Glutamatergic neuron (in vitro differentiated cells): ENCODE measurements around the gene ARF6. TPM values are rescaled to one million over a fixed set of nuclear protein-coding genes. Genes with fewer than 3 reads are reported as not detected.
A peak's percentile ranks its signal among the peaks of the same experiment; 100 is the strongest.

ENCODE experiments used
- DNase-seq: peaks from one replicate; pipeline ENCODE4 v3.0.0; 2022
- H3K27ac Mint-ChIP-seq: one replicate; pipeline ENCODE4 v1.8.0; 2020; ENCODE audit warnings: mild to moderate bottlenecking, mixed read lengths, inconsistent platforms; ENCODE audit not compliant: unreplicated experiment
- H3K27me3 Mint-ChIP-seq: one replicate; pipeline ENCODE4 v1.8.0; 2020; ENCODE audit warnings: mild to moderate bottlenecking, moderate library complexity, mixed read lengths, inconsistent platforms; ENCODE audit not compliant: unreplicated experiment
- H3K36me3 Mint-ChIP-seq: one replicate; pipeline ENCODE4 v1.8.0; 2020; ENCODE audit warnings: mild to moderate bottlenecking, mixed read lengths, inconsistent platforms; ENCODE audit not compliant: unreplicated experiment
- H3K4me1 Mint-ChIP-seq: one replicate; pipeline ENCODE4 v1.8.0; 2020; ENCODE audit warnings: mild to moderate bottlenecking, low read depth, mixed read lengths, inconsistent platforms; ENCODE audit not compliant: unreplicated experiment
- H3K4me3 Mint-ChIP-seq: one replicate; pipeline ENCODE4 v1.8.0; 2020; ENCODE audit warnings: mild to moderate bottlenecking, mixed read lengths, inconsistent platforms; ENCODE audit not compliant: unreplicated experiment
- H3K9me3 Mint-ChIP-seq: one replicate; pipeline ENCODE4 v1.8.0; 2020; ENCODE audit warnings: mild to moderate bottlenecking, moderate library complexity, mixed read lengths, inconsistent platforms; ENCODE audit not compliant: unreplicated experiment
- CTCF ChIP-seq: fragments of 200-600 bp; sonication (generic); IDR thresholded peaks from one replicate; pipeline ENCODE4 v1.5.0; 2021; ENCODE audit not compliant: partially characterized antibody, unreplicated experiment
- total RNA-seq: library from RNA; stranded (reverse); fragmentation: NEBNext Ultra II Directional; extraction: Animal tissue kit (Norgen Biotek cat#: 25700); gene quantifications from one replicate; pipeline ENCODE4 v1.2.1, GENCODE V29; 2021; ENCODE audit not compliant: unreplicated experiment

Gene ARF6
- total RNA-seq, 1 donor from 2014 or later, result 38.8 TPM

DNA sequence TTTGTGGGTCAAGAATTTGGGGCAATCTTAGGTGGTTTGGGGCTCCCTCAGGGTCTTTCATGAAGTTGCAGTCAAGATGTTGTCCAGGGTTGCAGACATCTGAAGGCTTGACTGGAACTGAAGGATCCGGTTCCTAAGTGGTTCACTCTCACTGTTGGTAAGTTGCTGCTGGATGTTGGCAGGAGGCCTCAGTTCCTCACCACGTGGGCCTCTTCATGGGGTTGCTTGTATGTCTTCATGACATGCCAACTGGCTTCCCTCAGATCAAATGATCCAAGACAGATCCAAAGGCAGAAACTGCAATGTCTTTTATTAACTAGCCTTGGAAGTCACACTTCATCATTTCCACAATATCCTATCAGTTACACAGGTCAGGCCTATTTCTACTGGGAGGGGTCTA lies 49.2 kb downstream of the ARF6 start:
- no peak for TF ChIP-seq CTCF
- no peak for DNase-seq
- Mint-ChIP-seq H3K4me1 (peaks cover 11% of the 10 kb centered on the region), H3K4me3 (no peak overlapping the region), H3K9me3 (peaks cover 3% of the 10 kb centered on the region), H3K27me3 (peaks cover 3% of the 10 kb centered on the region), H3K27ac (no peak overlapping the region), H3K36me3 (peaks cover 8% of the 10 kb centered on the region)

DNA sequence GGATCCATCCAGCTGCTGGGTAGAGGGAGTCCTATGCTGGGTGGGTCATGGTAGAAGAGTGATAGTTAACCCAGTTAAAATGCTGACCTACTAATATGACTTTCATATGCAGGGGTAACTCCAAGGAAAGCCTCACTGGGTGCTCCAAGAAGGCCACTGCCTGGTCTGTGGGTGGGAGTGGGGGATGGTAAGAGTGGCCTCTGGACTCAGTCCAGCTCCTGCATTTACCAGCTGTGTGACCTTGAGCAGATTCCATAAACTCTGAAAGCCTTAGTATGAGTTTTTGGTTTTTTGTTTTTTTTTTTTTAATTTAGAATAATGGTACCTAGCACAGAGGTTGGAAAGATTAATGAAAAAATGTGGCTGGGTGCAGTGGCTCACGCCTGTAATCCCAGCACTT lies 51.6 kb downstream of the ARF6 start:
- H3K36me3 Mint-ChIP-seq, result peaks cover under 1% of the 10 kb centered on the region
- H3K27ac Mint-ChIP-seq, result no peak overlapping the region
- peaks cover 11% of the 10 kb centered on the region for H3K4me1 Mint-ChIP-seq
- no peak for DNase-seq
- H3K9me3 Mint-ChIP-seq, result no peaks in the 10 kb centered on the region
- no peak for TF ChIP-seq CTCF
- no peak overlapping the region for H3K4me3 Mint-ChIP-seq
- no peaks in the 10 kb centered on the region for H3K27me3 Mint-ChIP-seq

GRCh38 chr14:49945448-49946319 lies 52.8 kb downstream of the ARF6 start:
- Mint-ChIP-seq H3K4me3 (peak overlapping the region; percentile 8), H3K9me3 (no peaks in the 10 kb centered on the region), H3K27me3 (no peaks in the 10 kb centered on the region), H3K36me3 (no peaks in the 10 kb centered on the region), H3K4me1 (peaks cover 11% of the 10 kb centered on the region), H3K27ac (peak overlapping the region; percentile 52)
- TF ChIP-seq CTCF, result no peak
- DNase-seq, result no peak

Other genes starting within 250 kb of the ARF6 start
- gene POLE2, start 204.9 kb upstream of the ARF6 start, total RNA-seq, result 2.4 TPM
- 0.98 TPM for gene KLHDC1, start 200.0 kb upstream of the ARF6 start, total RNA-seq
- gene KLHDC2, start 124.9 kb upstream of the ARF6 start, total RNA-seq, result 48.7 TPM
- gene NEMF, start 40.3 kb upstream of the ARF6 start, total RNA-seq, result 78.8 TPM
- gene VCPKMT, start 223.5 kb downstream of the ARF6 start, total RNA-seq, result 12.9 TPM